K562 (cell line): Measurements from ENCODE around the gene EIF2S1. TPM values are rescaled to one million over a fixed set of nuclear protein-coding genes. Genes with fewer than 3 reads are reported as not detected.

ENCODE experiments used
- ATAC-seq: fragments of 200-7000 bp; cut with Tn5 transposase; 3 replicates; pipeline ENCODE4 v1.9.1; 2020; ENCODE audit warnings: moderate library complexity
- BruUV-seq: library from RNA; stranded (reverse); fragments of 400-500 nt; replicated peaks from 2 replicates; lab custom pipeline; 2021; lab: Mats Ljungman, UMichigan
- CTCF ChIA-PET: fragments of 300-600 bp; formaldehyde crosslinking; extraction: SDS; loops from one replicate; lab custom pipeline; 2021; ENCODE audit warnings: low intra/inter-chr PET ratio; lab: Yijun Ruan, JAX
- POLR2A ChIA-PET: fragments of 300-600, 350-650 bp; sonication (Branson Sonifier 250); formaldehyde crosslinking; extraction: SDS; loops from one replicate; lab custom pipeline; 2021; ENCODE audit warnings: antibody characterized with exemption, inconsistent platforms; lab: Yijun Ruan, JAX
- DNase-seq, 4 experiments: peaks; one replicate each; pipeline versions ENCODE4 v3.0.0 to v3.0.0-alpha.2; 2011 to 2018; ENCODE audit warnings: low spot score in 3 of 4, mixed read lengths in 3 of 4; ENCODE audit errors: extremely low read depth in 1 of 4
- FAIRE-seq: peaks from 2 replicates; lab custom pipeline; 2011; peaks lifted over from hg19 to GRCh38; lab: Jason Lieb, UNC
- H2AFZ ChIP-seq: 2 replicates; pipeline ENCODE4 v1.6.0; 2011; ENCODE audit warnings: low read depth, low read length, control low read depth, inconsistent platforms
- H3K27ac ChIP-seq: fragments of 200-600 bp; 3 replicates; pipeline ENCODE4 v1.8.0; 2011; ENCODE audit warnings: low read depth, mild to moderate bottlenecking, control low read depth, inconsistent platforms, low read length, moderate library complexity, mixed read lengths; ENCODE audit errors: extremely low read depth
- H3K27me3 ChIP-seq, 2 experiments: fragments of 300-600 bp in 1 of 2; 2 replicates in 1 of 2; 3 replicates in 1 of 2; pipeline versions ENCODE4 v1.6.0 to v1.8.0; 2011; ENCODE audit warnings: inconsistent platforms in 2 of 2, low read length in 2 of 2, mild to moderate bottlenecking in 1 of 2, mixed read lengths in 1 of 2, moderate library complexity in 1 of 2; ENCODE audit not compliant: control insufficient read depth in 2 of 2, insufficient read depth in 2 of 2
- H3K36me3 ChIP-seq: fragments of 300-600 bp; 3 replicates; pipeline ENCODE4 v1.8.0; 2011; ENCODE audit warnings: mild to moderate bottlenecking, low read length, inconsistent platforms; ENCODE audit not compliant: control insufficient read depth, insufficient read depth
- H3K4me1 ChIP-seq, 2 experiments: fragments of 200-600 bp in 1 of 2; replicated peaks in 1 of 2; 2 replicates in 1 of 2; 3 replicates in 1 of 2; pipeline versions ENCODE4 v1.5.1 to v1.8.0; 2011; ENCODE audit warnings: inconsistent platforms in 2 of 2, low read length in 2 of 2, mild to moderate bottlenecking in 1 of 2, mixed read lengths in 1 of 2, moderate library complexity in 1 of 2; ENCODE audit not compliant: control insufficient read depth in 2 of 2, insufficient read depth in 2 of 2
- H3K4me2 ChIP-seq: 2 replicates; pipeline ENCODE4 v1.6.1; 2011; ENCODE audit warnings: low read length, control low read depth, inconsistent platforms, mixed read lengths; ENCODE audit not compliant: insufficient read depth
- H3K4me3 ChIP-seq: fragments of 200-600 bp; sonication (generic), shearing (Covaris generic); 2 replicates; pipeline ENCODE4 v1.5.1; 2016; ENCODE audit warnings: control low read depth, inconsistent platforms
- H3K79me2 ChIP-seq: fragments of 200-600 bp; 3 replicates; pipeline ENCODE4 v1.8.0; 2011; ENCODE audit warnings: low read length, inconsistent platforms; ENCODE audit not compliant: control insufficient read depth, insufficient read depth
- H3K9ac ChIP-seq, 2 experiments: 2 replicates each; pipeline versions ENCODE4 v1.6.0 to v1.6.1; 2011; ENCODE audit warnings: low read depth in 2 of 2, low read length in 2 of 2, control low read depth in 1 of 2, inconsistent platforms in 1 of 2, mild to moderate bottlenecking in 1 of 2, mixed read lengths in 1 of 2; ENCODE audit not compliant: insufficient read depth in 1 of 2
- H3K9me1 ChIP-seq: one replicate; pipeline ENCODE4 v1.6.0; 2011; ENCODE audit warnings: inconsistent platforms, mild to moderate bottlenecking, low read length, moderate library complexity; ENCODE audit not compliant: control insufficient read depth, insufficient read depth
- H3K9me3 ChIP-seq: replicated peaks from 2 replicates; pipeline ENCODE4 v1.5.1; 2011; ENCODE audit warnings: low read depth, low read length, inconsistent platforms; ENCODE audit not compliant: control insufficient read depth, insufficient read depth
- H4K20me1 ChIP-seq: replicated peaks from 2 replicates; pipeline ENCODE4 v1.6.1; 2011; ENCODE audit warnings: low read length, inconsistent platforms, mixed read lengths; ENCODE audit not compliant: control insufficient read depth, insufficient read depth
- ATF2 ChIP-seq: sonication (generic); formaldehyde crosslinking; IDR thresholded peaks from 2 replicates; pipeline ENCODE4 v1.8.1; 2022; ENCODE audit warnings: missing genetic modification reagents
- BRCA1 ChIP-seq, 2 experiments: fragments of 450-650 bp in 1 of 2; sonication (generic) in 1 of 2; formaldehyde crosslinking in 1 of 2; IDR thresholded peaks; 2 replicates each; pipeline versions ENCODE4 v1.5.0 to v1.6.1; 2017 to 2020; ENCODE audit warnings: mild to moderate bottlenecking in 1 of 2, missing genetic modification reagents in 1 of 2
- FIP1L1 ChIP-seq: fragments of 200-400 bp; formaldehyde crosslinking; IDR thresholded peaks from 2 replicates; pipeline ENCODE4 v1.6.1; 2018; ENCODE audit warnings: mild to moderate bottlenecking, low read depth, low read length; ENCODE audit not compliant: poor library complexity, severe bottlenecking
- IRF2 ChIP-seq: sonication (generic); formaldehyde crosslinking; IDR thresholded peaks from 2 replicates; pipeline ENCODE4 v1.8.1; 2022; ENCODE audit warnings: mild to moderate bottlenecking, missing genetic modification reagents
- MLX ChIP-seq, 2 experiments: fragments of 450-650 bp in 1 of 2; sonication (generic) in 1 of 2; formaldehyde crosslinking; conservative IDR thresholded peaks; 2 replicates each; pipeline versions ENCODE4 v1.4.0 to v1.8.1; 2020 to 2022; ENCODE audit warnings: mild to moderate bottlenecking in 1 of 2, missing genetic modification reagents in 1 of 2
- NRF1 ChIP-seq, 2 experiments: fragments of 450-650 bp; IDR thresholded peaks in 1 of 2; conservative IDR thresholded peaks in 1 of 2; 2 replicates each; pipeline ENCODE4 v1.6.1; 2014; ENCODE audit warnings: mild to moderate bottlenecking in 2 of 2
- PURB ChIP-seq: sonication (generic); formaldehyde crosslinking; IDR thresholded peaks from 2 replicates; pipeline ENCODE4 v1.9.0; 2021; ENCODE audit warnings: low read depth, mild to moderate bottlenecking, missing genetic modification reagents
- SLC30A9 ChIP-seq: fragments of 250-450 bp; sonication (Bioruptor Pico); IDR thresholded peaks from 2 replicates; pipeline ENCODE4 v1.8.0; 2022; ENCODE audit warnings: mild to moderate bottlenecking, moderate library complexity
- SMAD4 ChIP-seq: fragments of 250-450 bp; sonication (Bioruptor Pico); conservative IDR thresholded peaks from 2 replicates; pipeline ENCODE4 v1.8.0; 2021; ENCODE audit warnings: inconsistent platforms, mild to moderate bottlenecking, moderate library complexity
- TCF3 ChIP-seq: sonication (generic); formaldehyde crosslinking; IDR thresholded peaks from 2 replicates; pipeline ENCODE4 v1.4.0; 2020; ENCODE audit warnings: mild to moderate bottlenecking, missing genetic modification reagents
- TFAP4 ChIP-seq: sonication (generic); formaldehyde crosslinking; IDR thresholded peaks from 2 replicates; pipeline ENCODE4 v1.8.0; 2022; ENCODE audit warnings: missing genetic modification reagents, mild to moderate bottlenecking, moderate library complexity, borderline replicate concordance
- TRIM24 ChIP-seq, 2 experiments: fragments of 450-650 bp; IDR thresholded peaks; 2 replicates each; pipeline ENCODE4 v1.6.1; 2016
- ZFP91 ChIP-seq: sonication (generic); formaldehyde crosslinking; IDR thresholded peaks from 2 replicates; pipeline ENCODE4 v1.8.0; 2022; ENCODE audit warnings: mild to moderate bottlenecking, missing genetic modification reagents
- ZNF282 ChIP-seq: sonication (generic); formaldehyde crosslinking; IDR thresholded peaks from 2 replicates; pipeline ENCODE4 v1.8.1; 2023; ENCODE audit warnings: missing genetic modification reagents
- ZSCAN29 ChIP-seq: fragments of 450-650 bp; IDR thresholded peaks from 2 replicates; pipeline ENCODE4 v1.6.1; 2017
- WGBS: fragments of 100-300 bp; shearing (Covaris generic); methylation state at CpG from one replicate; pipeline ENCODE4 v1.1.6; 2016; ENCODE audit warnings: low coverage, mixed read lengths; ENCODE audit not compliant: insufficient coverage; ENCODE audit errors: missing lambda C conversion rate; 5-methylcytosine and 5-hydroxymethylcytosine counted together
- in situ Hi-C: fragments of 300-500 bp; cut with MboI; formaldehyde crosslinking; loops from 4 replicates; pipeline ENCODE4 v1.15.0; 2018; ENCODE audit warnings: inconsistent platforms, mixed read lengths
- intact Hi-C: fragments of 100-400 bp; cut with micrococcal nuclease; formaldehyde crosslinking; loops from 2 replicates; pipeline ENCODE4 v1.14.2; 2022
- polyA plus RNA-seq, 8 experiments: library from polyadenylated mRNA; depleted of rRNA in 4 of 8; stranded (reverse) in 5 of 8; unstranded in 3 of 8; fragments of >200 nt; fragmentation: Nextera tagmentation in 2 of 8; fragmentation: Illumina TruSeq in 1 of 8; extraction: Ambion mirVana in 2 of 8; extraction: Trizol in 1 of 8; gene quantifications; 2 replicates each; pipeline versions ENCODE4 v1.2.1 to v1.2.3, GENCODE V29; 2011 to 2014; ENCODE audit warnings: inconsistent platforms in 1 of 8, missing spikeins in 1 of 8
- total RNA-seq, 7 experiments: library from RNA; depleted of rRNA in 6 of 7; stranded (reverse); fragments of >200 nt in 6 of 7; fragmentation: Illumina TruSeq in 2 of 7; extraction: Trizol in 2 of 7; gene quantifications; 2 replicates each; pipeline versions ENCODE4 v1.2.1 to v1.2.3, GENCODE V29; 2011 to 2021; ENCODE audit warnings: low replicate concordance in 1 of 7

EIF2S1 gene
- total and polyA plus RNA-seq, 9 of the 15 experiments (the other 6 are each of a cell fraction or from before 2014, with no cell fraction given) = 216 to 1,018 (median 332) TPM

GRCh38 chr14:67435603-67436002 is 75.5 kb downstream of the EIF2S1 start:
- Histone ChIP-seq H3K9me3 (no peaks in the 10 kb centered on the region), H3K27me3 (peaks cover 7 to 26% of the 10 kb centered on the region in 2 experiments; a peak in 4 of 5 replicates), H4K20me1 (no peaks in the 10 kb centered on the region), H3K4me2 (no peak overlapping the region), H3K4me1 (no peaks in the 10 kb centered on the region; a peak in 2 of 5 replicates), H3K9me1 (no peaks in the 10 kb centered on the region), H2AFZ (no peak overlapping the region), H3K4me3 (no peak overlapping the region), H3K79me2 (no peaks in the 10 kb centered on the region), H3K9ac (no peak overlapping the region), H3K36me3 (no peaks in the 10 kb centered on the region), H3K27ac (no peak overlapping the region)
- 10% methylated on average over 5 of the region's 5 CpGs for WGBS
- ChIA-PET CTCF (no interaction called here), POLR2A (interaction anchor here (0.7 kb wide), 1 partner anchor 12 kb away, joined by 4 read pairs; no protein-coding TSS in a partner anchor)
- TF ChIP-seq ZSCAN29 = no peak
- TF ChIP-seq BRCA1 (IDR thresholded peaks at IDR 0.05) = no peak
- TF ChIP-seq BRCA1 (CRISPR knock-in tag; IDR thresholded peaks at IDR 0.05) = no peak
- no peak for TF ChIP-seq ZNF282 (CRISPR knock-in tag)
- no peak for TF ChIP-seq ATF2 (CRISPR knock-in tag)
- no peak for TF ChIP-seq IRF2
- no peak for TF ChIP-seq MLX (CRISPR knock-in tag; conservative IDR thresholded peaks at IDR 0.05)
- TF ChIP-seq PURB (CRISPR knock-in tag) = no peak
- no peak for TF ChIP-seq TRIM24 (IDR thresholded peaks at IDR 0.05)
- no peak for TF ChIP-seq NRF1 (conservative IDR thresholded peaks at IDR 0.05 in 1 of 2, IDR thresholded peaks at IDR 0.05 in 1 of 2)
- no peak for TF ChIP-seq SLC30A9 (CRISPR knock-in tag)
- TF ChIP-seq FIP1L1 = no peak
- no peak for TF ChIP-seq TFAP4 (CRISPR knock-in tag)
- TF ChIP-seq SMAD4 (CRISPR knock-in tag) = no peak
- no peak for TF ChIP-seq TCF3
- TF ChIP-seq ZFP91 (CRISPR knock-in tag) = no peak
- no TSS peak for BruUV-seq
- intact Hi-C loops = no loop called here
- FAIRE-seq (no peak), DNase-seq (no peak), ATAC-seq (no peak)
- in situ Hi-C loops = loop anchor here (10.0 kb wide), 1 partner anchor 269 kb away; the partner anchor contains the start of gene RDH12
